ENCODE measurements around the gene ZBTB9.

Gene ZBTB9

DNA sequence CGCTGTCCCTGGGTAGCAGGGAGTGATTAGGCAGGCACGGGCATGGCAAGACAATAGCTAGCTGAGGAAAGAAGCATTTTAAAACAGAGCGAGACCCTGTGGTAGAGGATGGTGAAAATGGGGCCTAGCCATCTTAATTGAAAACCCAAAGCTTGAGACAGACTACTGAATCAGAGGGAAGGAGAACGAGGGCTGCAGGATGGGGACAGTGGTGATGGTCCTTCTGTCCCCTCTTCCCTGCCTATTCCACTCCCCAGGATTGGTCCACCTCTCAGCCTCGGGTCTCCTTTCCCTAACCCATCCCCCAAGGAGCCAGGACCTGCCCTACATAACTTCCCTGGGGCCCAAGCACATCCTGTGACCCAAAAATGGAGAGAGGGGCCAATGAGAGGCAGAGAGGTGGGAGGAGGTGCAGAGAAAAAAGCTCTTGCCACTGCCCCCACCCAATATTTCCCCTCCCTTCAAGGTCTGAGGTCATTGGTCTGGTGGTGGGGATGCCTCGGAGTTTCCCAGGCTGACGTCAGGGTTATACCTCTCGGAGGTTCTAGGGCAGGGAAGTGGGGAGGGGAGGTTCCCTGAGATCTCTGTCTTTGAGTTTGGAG, 35.6 kb upstream of the ZBTB9 start:
- no peak for DNase-seq

DNA sequence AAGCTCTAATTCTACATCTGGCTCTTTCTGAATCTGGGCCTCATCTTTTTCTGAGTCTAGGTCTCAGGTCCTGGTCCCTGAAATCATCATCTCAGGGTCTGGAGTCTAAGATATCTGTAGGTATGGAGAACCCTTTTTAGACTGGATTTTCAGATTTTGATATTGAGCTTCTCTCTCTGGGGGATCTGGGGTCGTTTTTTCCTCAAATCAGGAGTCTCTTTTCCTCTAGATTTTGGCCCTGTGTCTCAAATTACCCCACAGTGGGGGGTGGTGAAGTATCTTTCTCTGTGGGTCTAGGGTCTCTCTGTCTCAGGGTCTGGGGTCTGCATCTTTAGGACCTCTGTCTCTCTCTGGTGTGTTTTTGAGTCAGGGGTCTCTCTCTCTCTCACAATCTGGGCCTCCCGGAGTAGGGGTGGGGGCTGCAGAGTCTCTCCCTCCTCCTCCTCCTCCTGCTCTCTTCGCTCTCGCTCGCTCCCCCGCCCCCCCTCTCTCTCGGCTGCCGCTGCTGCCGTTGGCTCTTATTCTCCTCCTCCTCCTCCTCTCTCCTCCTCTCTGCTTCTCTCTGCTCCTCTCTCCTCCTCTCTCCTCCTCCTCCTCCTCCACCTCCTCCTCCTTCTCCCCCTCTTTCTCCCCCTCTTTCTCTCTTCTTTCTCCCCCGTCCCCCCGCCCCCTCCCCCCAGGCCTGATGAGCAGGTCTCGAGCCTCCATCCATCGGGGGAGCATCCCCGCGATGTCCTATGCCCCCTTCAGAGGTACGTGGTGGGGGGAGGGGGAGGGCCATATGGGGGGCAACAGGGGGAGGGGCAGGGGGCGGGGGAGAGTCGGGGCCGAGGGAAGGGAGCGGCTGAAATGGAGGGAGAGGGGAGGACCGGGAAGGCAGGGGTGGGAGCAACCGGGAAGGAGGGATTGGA, 34.5 kb upstream of the ZBTB9 start, which contains the start of gene SYNGAP1:
Gene SYNGAP1, plus strand, starts transcription at position 486 of the 911 bp plus-strand sequence. Its CDS starts 200 bp downstream, at position 686.
- DNase-seq = peak; percentile 60

DNA sequence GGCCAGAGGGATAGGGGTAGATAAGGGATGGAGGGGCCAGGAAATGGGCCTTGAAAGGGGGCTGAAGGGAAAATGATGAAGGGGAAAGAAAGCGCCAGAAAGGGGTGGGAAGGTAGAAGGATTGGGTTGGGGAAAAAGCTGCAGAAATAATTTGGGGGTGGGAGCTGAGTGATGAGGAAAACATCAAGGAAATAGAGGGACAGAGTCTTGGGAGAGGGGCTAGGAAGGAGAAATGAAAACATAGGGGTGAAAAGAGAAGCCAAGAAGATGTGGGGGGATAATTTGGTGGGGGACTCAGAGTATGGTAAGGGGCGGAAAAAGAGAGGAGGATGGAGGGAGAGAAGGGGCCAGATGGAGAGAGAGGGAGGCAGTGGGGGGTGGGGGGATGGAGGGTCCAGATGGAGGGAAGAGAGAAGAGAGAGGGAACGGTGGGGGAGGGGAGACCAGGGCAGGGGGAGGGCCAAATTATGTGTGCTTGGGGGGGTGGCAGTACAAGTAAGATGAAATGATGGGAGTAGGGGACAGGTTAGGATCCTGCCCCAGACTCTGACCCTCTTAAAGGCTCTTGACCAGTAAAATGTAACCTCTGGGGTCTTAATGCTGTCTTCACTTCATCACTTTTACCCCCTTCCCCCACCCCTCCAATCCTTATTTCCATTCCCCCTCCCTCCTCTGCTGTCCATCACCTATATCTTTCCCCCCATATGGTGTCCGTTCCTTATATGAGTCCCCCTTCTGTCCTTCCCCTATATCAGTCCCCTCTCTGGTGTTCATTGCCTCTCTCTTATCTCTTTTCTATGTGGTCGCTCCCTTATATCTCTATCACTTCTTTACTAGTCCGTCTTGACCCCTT, 33.7 kb upstream of the ZBTB9 start:
- DNase-seq = peak; percentile 64

DNA sequence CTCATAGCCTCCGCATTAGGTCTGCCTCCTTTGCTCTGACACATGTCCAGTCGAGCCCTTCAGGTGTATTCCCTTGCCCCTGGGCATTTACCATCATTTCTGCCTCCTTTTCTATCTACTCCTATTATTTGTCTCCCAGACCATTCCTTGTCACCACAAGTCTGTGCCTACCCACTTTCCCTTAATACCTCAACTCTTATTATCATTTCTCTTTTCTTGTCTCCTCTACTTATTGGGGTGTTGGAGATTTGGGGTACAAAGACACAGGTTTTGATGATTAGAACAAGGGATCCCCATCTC, 33.1 kb upstream of the ZBTB9 start:
- no peak for DNase-seq

DNA sequence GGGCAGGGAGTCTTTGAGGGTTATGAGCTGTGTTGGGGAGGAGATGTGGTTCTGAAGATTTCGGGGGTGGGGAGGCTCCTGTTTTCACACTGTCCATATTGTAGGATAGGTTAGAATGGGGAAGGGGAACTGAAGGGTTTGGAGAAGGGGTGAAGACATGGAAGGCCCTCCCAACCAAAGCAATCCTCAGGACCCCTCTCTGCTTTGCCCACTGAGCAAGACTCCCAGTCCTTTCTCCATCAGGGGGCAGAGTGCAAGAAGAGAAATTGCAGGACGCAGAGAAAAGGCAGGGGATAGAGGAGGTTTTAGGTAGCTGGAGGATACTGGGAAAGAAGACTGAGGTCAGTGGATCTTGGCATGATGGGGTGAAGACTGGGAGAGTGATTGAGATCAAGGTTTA, 30.6 kb upstream of the ZBTB9 start:
- no peak for DNase-seq

DNA sequence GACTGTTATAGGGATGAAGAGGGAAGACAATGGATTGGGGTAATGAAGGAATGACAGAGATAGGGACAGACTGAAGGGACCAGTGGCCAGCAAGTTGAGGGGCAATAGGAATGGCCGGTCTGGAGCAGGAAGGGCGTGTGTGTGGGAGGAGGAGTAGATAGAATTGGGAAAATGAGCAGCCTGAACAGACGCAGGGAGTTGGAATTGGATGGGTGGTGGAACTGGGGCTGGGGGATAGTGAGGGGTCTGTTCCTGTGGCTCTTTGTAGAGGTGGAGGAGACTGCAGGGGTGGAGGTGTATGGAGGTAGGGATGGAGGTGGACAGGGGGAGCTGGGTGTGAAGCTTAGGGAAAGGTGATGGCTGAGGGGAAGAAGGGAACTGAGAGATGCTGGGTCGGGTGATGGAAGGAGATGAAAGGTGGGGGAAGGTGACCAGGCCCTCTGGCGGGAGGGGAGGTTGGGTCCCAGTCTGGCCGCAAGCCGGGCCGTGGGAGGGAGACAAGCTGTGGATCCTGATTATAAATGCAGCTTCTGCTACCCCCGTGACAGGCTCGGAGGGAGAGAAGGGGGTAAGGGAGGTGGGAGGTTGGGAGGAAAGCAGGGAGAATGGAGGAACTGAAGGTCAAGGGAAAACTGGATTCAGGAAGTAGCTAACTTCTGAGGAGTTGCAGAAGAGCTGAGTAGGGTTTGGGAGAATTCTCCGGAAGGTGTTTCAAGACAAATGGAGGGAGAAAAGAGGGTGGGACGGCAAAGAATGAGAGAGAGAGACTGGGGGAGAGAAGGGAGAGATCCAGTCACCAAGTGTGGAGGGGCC, 29.3 kb upstream of the ZBTB9 start:
- DNase-seq = peak; percentile 36

DNA sequence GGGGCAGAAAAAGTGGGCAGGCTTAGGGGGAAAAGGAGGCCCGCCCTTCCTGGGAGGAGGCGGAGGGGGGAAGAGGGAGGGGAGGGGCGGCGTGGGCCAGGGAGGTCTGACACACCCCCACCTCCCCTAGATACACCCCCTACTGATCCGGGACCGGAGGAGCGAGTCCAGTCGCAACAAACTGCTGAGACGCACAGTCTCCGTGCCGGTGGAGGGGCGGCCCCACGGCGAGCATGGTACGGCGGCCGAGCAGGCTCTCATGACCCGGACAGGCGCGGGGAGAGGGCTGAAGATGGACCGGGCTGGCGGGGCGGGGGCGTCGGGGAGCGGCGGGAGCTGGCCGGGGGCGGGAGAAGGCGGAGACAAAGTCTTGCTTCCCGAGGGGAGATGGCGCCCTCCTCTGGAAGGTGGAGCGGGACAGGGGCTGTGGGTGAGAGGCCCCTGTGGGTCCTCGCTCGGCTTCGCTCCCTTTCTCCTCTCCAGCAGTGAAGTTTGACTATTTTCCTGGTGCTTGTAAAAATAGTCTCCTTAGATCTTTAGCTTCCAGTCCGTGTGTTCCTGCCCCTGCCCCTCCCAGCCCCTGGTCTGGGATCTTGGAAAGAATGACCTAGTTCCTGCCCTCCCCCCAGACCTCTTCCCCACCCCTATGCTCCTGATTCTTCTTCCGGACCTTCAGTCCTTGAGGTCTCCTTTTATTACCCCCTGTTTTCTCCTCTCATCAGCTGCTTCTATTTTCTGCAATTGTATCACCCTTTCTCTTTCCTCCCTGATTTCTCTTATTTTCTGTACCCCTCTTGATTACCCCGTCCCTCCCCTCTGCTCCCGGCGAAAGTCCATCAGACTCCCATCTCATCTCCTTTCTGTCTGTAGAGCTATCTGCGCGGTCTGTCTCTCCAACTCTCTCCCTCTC, 28.5 kb upstream of the ZBTB9 start:
- DNase-seq = peak; percentile 86

DNA sequence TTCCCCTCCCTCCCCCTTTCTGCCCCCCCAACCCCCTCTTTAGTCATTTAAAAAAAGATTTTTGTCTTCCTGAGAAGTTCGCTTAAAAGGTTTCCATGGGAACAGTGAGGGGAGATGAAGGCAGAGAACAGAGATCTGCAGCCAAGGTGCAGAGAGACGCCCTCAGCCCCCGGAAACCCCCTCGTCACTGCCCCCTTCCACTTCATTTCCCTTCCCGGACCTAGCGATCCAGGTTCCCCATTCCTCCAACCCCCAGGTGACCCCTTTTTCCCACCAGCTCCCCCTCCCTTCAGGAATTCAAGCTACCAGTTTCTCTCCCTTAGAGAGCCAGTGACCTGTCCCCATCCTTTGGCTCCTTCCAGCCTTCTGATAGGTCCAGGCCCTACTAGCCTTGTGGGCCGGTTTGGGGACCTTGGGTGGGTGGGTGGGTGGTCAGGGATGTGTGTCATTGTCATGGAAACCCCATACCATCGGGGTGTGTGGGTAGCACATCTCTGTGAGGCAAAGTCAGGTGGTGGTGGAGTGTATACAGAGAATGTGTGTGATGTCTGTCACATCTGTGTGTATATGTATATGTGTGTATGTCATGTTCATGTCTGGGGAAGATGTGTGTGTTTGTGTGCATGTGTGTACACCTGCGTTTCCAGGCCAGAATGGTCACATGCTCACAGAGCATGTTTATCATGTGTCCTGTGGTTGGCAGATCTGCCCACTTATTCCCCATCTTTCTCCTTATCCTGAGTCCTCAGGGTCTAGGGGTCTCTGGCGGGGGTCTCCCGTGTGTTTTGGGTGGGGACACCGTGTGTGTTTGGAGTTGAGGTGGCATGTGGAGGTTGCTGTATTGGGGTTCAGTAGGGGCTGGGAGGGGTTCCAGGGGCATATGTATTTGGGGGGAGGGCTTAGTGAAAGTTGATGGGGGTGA, 27.5 kb upstream of the ZBTB9 start:
- DNase-seq = peak; percentile 41

DNA sequence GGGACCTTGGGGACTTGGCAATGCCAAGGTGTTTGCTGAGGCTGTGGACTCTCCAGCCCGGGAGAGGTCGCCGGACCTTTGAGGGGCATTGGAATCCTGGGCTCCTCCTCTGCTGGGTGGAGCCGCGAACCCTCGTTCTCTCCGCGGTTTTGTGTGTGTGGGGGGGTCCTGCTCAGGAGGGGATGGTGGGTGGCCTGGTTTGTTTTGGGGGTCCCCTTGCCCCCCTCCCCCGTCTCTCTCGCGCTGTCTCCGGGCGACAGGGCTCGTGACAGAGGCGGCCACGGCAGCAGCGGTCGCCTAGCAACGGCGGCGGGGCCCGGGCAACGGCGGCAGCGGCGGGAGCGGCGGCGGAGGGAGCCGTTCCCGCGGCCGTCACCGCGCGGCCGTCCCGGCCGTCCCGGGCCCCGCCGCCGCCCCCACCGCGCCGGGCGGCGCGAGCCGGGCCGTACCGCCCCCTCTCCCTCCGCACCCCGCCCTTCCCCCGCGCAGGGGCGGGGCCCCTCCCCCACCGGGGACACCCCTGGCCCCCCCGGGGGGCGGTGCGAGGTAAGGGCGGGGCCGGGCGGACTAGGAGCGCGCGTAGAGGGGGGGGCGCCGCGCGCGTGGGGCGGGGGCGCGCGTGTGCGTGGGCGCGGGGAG, 26.7 kb upstream of the ZBTB9 start:
- DNase-seq = peak; percentile 59

DNA sequence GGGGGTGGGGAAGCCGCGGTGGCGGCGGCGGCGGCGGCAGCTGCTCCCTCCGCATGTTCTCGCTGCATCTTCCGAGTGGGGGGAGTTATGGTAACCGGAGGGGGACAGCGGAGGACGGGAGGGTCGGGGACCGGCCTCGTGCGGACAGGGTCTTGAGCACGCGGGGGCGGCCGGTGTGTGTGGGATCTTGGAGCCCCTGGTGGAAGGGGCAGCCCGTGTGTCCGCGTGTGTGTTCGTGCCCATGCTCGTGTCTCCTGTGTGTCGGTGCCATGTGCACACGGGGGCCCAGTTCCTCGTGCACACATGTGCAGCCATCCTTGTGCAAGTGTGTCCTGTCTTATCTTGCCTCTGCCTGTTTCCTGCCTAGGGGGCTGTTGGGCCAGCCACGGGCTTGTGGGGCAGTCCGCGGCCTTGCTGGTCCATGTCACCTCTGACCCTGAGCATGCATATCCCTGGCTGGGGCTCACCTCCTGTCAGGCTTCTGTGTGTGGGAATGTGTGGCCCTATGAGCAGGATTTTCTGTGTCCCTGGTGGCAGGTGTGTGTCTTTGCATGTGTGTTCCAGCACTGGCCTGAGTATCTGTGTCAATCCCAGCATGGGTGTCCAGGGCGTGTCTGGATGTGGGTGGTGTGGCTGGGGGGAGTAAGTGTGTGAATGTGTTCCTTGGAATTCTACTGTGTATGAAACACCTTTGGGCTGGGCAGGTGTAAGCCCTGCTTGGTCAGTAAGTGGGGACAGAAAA, 26.0 kb upstream of the ZBTB9 start:
- peak; percentile 82 for DNase-seq

DNA sequence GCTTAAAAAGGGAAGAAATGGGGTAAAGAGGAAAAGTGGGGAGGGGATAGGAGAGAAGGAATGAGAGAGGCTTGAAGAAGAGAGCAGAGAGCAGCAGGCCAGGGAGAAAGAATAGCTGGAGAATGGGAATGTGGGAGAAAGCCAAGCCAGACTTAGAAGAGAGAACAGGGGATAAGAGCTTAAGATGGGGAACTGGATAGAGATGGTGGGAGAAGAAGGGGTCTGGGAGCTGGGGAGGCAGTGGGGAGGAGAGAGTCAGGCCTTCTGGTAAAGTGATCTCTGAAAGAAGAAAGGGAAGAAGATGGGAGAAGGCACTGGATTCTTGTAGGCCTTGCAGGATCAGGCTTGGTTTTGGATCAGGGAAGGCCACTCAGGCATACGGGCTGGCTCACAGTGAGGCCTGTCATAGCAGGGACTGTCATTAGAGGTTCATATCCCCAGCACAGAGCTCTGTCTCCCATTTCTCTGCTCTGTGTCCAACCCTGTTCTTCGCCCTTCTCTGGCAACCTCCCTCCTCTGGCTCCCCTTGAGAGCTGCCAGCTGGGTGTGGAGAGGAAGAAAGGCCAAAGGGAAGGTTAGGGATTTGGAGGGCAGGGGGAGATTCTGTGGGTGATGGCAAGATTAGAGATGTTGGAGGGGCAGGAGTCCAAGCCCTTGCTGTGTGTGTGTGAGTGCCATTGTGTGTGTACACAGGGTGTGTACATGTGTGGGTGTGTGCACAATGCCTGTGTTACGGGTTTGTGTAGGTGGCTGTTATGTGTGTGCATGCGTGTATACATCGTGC, 25.2 kb upstream of the ZBTB9 start:
- DNase-seq = no peak

DNA sequence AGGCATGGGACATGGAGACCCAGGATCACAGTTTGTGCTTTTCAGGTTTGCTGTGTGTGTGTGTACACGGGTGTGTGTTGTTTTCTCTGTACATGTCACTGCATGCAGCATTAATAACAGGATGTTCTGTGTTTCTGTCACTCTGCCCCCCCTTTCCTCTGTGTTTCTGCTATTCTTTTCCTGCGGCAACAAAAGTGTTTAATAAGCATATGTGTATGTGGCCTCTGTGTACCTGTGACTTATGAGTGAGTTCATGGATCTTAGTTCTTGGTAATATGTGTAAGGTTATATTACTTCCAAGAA, 24.7 kb upstream of the ZBTB9 start:
- no peak for DNase-seq

DNA sequence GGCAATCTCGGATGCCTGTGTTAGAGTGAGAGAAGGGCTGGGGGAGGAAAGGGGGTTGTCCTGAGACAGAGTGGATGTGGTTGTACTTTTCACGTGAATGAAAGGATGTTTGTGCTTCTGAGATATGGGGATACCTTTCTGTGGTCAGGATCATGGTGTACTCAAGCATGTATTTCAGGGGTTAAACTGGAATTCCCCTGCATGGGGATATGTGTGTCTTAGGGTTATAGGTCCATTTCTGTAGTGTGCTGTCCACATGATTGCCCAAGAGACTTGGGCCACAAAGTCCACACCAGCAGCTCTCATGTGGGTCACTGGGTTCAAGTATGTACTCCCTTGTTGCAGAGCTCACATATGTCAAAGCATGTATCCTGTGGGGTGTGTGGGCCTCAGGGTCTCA, 24.0 kb upstream of the ZBTB9 start:
- no peak for DNase-seq

DNA sequence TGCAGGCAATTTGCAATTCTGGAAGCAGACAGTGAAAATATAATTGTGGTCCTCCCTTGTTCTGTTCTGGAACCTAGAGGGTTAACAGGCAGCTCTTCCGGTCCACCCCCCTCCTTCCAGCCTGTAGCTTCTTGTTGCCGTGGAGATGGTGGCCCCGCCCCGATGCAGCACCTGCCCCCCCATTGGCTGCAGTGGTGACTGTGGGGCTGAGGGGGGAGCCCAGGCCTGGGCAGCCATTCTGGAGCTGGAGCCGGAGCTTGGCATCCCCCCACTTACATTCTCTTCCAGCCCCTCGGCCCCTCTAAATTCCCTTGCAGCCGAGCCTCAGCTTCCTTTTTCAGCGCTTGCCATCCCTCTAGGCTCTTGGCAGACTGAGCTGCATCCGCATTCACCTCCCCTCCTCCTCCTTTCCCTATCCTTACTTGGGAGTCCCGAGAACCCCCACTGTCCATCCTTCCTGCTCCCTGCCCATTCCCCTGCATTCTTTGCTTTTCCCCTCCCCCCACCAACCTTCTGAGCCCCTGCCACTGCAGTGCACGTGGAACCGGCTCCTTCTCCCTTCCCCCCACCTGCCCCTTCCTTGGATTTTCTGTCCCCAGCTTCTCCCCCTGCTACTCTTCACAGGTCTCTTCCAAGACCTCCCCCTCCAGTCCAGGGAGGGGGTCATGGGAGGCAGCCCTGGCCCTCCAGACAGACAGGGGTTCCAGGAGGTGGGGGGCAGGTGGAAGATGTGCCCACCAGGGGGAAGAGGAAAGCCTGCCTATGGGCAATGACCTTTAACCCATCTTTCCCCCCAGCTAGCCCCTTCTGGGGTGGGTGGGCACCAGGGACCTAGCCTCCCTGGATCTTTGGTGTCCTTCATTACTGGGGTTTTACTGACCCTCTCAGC, 23.1 kb upstream of the ZBTB9 start:
- peak; percentile 84 for DNase-seq

DNA sequence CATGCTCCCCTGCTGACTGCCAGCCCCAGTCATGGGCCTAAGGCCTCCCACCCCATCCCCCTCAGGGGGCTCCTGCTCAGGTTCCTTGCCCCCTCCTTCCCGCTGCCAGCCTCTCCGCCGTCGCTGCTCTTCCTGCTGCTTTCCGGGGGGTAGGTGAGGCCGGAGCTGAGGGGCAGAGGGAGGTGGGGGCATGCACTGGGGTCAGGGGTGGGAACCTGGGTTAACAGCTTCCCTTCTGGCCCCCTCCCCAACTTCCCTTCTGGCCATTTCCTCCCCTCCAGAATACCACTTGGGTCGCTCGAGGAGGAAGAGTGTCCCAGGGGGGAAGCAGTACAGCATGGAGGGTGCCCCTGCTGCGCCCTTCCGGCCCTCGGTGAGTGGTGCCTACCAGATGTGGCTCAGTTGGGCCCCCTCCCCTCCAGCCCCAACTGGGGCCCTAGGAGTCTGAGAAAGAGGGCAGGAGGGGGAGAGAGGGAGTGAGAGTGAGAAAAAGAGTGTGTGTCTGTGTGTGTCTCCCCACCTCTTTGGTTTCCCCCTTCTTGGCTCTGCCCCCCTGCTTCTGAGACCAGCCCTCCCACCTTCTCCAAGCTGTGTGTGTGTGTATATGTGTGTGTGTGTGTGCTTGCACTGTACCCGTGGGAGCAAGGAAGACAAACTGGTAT, 22.4 kb upstream of the ZBTB9 start:
- no peak for DNase-seq

DNA sequence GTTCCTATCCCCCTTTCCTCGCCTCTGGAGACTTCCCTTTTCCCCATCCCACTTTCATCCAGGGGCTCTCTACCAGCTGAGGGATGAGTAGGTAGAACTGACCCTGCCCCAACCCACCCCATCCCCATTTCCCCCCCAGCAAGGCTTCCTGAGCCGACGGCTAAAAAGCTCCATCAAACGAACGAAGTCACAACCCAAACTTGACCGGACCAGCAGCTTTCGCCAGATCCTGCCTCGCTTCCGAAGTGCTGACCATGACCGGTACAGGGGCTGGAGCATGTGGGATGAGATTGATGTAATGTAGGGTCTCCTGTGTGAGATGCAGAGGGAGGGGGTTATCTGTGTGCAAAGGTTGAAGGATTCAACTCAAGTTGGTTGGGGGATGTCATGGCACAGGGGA, 21.8 kb upstream of the ZBTB9 start:
- no peak for DNase-seq

DNA sequence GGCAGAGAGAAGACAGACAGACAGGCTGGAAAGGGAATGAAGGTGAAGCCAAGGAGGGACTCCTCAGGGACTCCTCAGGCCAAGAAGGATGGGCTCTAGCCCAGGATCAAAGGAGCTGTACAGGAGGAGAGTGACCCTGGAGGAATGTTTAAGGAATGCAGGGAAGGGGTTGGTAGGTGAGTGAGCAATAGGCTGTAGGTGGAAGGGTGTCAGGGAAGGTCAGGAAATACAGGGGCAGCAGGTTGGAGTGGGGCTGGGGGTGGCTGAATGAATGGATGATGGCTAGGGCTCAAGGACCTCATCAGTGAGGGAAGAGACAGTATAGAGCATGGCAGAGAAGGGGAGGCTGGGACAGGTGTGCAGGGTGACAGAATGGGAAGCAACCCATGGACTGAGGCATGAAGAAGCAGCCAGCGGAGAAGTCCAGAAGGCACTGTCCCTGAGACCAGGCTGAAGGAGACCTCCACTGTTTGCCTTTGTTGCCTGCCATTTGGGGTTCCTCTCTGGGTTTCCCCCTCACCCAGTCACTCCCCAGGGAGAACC, 21.3 kb upstream of the ZBTB9 start:
- DNase-seq = no peak

All from hematopoietic multipotent progenitor cell treated with erythropoietin and hydrocortisone succinate and interleukin-3 and kit ligand, for 8 days (in vitro differentiated cells).